GM21360 (cell line): Measurements from ENCODE around the gene VAV2.
"Not testable (repeated sequence)": the region's sequence is repeated elsewhere in the genome, so short reads cannot be mapped to it uniquely, and the experiment has no call there.

ENCODE experiments used
- ATAC-seq: cut with Tn5 transposase; IDR thresholded peaks from one replicate; pipeline ENCODE4 v1.9.1; 2021; ENCODE audit warnings: mild to moderate bottlenecking, moderate library complexity; ENCODE audit not compliant: unreplicated experiment

The VAV2 gene

GRCh38 chr9:133924453-133924852 is 67.7 kb downstream of the VAV2 start:
- no peak for ATAC-seq

DNA sequence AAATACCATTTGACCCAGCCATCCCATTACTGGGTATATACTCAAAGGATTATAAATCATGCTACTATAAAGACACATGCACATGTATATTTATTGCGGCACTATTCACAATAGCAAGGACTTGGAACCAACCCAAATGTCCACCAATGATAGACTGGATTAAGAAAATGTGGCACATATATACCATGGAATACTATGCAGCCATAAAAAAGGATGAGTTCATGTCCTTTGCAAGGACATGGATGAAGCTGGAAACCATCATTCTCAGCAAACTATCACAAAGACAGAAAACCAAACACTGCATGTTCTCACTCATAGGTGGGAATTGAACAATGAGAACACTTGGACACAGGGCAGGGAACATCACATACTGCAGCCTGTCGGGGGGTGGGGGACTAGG is 68.5 kb downstream of the VAV2 start:
- ATAC-seq: not testable (repeated sequence)

GRCh38 chr9:133921866-133922265 is 70.3 kb downstream of the VAV2 start:
- no peak for ATAC-seq

DNA sequence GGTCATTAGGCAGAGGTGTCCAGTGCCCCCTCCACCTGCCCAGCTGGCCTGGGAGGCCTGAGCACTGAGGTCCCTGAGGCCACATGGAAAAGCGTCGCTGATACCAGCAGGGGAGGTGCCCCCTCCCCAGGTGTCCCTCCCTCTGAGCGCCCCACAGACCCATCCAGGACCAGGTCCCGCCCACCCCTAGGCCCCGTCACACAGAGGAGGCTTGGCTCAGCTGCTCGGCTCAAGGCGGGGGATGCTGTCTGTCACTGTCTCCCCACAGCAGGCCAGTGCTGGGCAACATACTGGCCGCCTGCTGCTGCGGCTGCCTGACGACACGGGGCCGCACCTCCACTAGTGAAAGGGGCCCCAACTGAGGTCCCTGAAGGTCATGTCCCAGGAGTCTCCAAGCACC is 71.7 kb downstream of the VAV2 start:
- ATAC-seq: no peak

DNA sequence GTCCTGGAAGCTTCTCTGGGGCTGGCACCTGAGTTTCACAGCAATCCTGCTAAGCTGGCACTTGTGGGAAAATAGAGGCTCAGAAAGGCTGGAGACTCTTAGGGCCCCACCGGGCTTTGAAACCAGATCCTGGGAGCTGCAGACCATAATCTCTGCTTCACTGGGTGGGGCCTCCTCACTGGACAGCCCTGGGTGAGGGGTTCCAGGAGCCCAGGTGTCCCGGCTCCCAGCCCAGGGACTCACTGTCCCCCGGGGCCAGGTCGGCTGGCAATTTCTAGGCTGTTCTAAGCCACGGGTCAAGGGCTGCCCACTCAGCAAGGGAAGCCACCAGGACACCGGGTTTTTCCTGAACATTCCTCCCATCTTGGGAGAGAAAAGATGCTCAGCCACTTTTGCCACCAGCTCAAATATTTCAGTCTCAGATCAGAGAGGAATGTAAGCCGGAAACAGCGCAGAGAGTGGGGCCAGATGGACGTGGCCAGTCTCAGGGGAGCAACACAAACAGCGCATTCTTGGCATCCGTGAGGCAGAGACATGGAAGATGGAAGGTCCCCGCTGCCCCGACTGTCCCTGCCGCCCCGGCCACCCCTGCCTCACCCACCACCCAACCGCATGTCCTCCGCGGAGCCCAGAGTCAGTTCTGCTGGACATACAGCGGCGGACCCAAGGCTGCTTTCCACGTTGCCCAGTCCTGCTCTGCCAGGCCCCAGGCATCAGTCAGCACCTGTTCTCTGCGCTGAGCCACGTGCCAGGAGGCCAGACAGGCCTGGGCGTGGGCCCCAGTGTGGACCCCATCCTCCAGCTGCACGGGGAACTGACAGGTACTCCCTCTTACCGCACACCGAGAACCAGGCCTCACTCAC is 72.6 kb downstream of the VAV2 start:
- ATAC-seq: no peak

- no peak for ATAC-seq
These were observed 73.9 kb downstream of the VAV2 start for GRCh38 chr9:133918111-133918813.

- ATAC-seq: no peak
These were observed 74.7 kb downstream of the VAV2 start for GRCh38 chr9:133917375-133917774.

DNA sequence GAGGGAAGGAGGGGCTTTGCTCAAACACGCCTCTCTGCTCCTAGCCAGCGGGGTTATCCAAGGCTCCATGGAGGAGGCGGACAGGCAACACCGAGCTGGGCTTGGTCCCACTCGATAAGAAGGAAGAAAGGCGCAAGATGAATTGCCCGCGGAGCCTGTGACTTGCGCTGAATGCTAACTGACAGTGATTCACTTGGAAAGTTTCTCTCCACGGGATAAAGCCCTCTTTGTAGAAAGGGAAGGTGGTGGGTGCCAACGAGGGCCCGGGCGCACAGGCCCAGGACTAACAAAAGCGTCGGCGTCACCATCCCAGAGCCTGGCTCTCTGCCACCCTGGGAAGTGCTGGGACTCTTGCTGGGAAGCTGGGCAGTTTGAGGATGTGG is 76.0 kb downstream of the VAV2 start:
- ATAC-seq: no peak

GRCh38 chr9:133915534-133916158 is 76.5 kb downstream of the VAV2 start:
- ATAC-seq: no peak

- ATAC-seq: no peak
These were observed 77.4 kb downstream of the VAV2 start for GRCh38 chr9:133914442-133915342.

DNA sequence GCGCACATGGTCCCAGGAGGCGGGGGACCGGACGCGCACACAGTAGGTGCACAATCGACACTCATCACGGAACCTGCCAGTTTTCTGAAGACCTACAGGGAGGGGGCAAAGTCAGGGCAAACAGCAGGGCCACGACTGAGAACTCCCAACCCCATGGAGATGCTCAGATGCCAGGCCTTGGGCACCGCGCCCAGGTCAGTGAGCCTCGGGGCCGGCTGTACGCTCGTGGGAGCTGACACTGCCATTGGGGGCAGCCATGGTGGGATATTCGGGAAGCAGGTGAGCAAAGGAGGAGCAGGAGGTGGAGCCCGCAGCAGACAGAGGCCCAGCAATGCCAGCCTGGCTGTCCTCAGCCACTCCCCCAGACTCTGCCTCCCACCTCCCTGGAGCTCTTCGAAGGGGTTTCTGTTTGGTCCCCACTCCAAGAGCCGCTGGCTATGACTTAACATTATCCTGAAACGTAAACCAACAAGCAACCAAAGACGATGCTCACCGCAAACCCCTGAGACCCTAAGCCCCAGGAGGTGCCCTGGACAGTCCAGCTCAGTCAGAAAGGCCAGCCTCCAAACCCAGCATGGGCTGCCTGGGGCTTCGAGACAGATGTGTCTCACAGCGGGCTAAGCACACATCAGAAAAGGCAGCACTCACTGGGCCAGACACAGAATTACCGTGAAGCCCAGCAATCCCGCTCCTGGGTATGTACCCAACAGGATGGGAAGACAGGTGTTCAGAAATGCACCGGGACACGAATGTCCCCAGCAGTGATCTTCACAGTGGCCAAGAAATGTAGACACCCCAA is 78.4 kb downstream of the VAV2 start:
- no peak for ATAC-seq

DNA sequence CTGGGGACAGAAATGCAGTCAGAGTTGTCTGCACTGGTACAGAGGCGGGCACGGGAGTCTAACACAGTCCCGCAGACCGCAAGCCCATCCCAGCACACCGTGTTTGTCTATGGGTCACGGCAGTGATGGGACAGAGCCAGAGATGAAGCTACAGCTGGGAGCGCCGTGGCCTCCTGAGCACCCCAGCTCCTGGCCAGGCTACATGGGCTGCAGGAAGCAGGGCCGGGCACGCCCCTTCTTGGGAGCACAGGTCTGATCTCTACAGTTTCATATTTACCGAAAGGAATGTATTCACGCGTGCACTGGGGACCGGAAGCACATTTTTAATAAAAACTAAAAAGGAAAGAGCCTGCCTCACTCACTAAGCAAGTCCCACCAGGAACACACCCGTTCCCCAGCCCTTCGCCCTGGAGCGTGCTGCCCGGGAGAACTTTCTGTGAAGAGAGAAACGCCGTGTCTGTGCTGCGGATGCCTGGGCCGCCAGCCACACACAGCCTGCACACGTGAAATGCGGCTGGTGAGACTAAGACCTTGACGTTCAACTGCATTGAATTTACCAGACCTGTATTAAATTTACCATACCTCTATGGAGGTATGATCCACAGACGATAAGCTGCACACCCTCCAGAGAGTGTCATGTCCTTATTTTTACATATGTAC is 81.1 kb downstream of the VAV2 start:
- no peak for ATAC-seq

DNA sequence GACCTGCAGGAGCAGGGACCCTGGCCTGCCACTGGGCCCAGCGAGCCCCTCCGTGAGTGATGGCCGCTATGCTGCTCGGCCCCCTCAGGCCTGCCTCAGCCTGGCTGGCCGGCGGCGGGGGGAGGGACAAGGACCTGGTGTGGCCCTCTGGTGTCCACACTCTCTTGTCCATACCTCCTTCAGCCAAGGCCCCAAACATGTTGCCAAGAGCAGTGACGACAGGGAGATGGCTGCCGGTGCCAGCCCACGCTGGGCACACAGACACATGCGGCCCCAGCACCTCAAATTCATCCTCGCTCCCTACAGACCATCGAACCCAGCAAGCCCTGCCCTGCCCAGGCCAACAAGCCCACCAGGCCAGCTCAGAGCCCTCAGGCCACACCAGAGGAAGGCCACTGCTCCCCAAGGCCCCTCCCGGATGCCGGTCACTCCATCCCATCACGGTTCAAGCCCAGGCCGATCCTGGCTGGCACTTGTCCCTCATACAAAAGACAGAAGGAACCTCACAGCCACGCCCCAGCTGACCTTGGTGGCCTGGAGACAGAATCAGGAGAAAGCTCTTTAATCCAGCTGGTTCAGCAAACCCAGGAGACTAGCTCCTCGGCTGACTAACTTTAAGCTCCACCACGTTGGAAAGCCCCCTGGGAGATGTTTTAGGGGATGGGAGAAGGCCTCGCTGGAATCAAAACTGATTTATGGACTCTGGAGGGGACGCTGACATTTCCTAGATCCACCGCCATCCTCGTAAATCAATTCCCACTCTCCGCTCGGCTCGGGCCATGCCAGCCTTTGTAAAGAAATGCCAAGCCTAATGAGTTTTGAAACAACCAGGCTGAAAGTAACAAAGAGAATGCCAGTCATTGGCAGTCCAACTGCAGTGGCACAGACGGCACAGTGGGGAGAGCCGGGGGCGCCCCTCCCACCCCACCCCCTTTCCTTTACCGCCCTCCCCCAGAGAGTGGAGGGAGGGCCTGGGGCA is 84.9 kb downstream of the VAV2 start:
- no peak for ATAC-seq

DNA sequence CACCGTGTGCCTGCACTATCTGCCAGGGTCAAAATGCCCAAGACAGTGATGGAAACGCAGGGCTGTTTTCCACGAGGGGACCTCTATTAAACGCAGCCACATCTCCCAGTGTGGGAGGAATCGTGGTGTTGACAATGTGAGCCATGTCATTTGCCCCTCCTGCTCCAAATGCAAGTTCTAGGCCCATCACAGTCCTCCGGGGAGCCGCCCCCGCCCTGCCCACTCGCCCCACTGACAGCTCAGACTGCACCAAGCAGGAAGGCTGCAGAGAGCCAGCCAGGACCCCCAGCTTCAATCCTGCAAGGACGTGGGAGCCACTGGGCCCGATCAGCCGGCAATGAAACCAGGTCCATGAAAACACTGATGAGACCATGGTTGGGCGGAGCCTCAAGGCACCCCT is 85.9 kb downstream of the VAV2 start:
- ATAC-seq: no peak

GRCh38 chr9:133905493-133905892 is 86.6 kb downstream of the VAV2 start:
- ATAC-seq: no peak

GRCh38 chr9:133904346-133905090 is 87.6 kb downstream of the VAV2 start:
- ATAC-seq: no peak

DNA sequence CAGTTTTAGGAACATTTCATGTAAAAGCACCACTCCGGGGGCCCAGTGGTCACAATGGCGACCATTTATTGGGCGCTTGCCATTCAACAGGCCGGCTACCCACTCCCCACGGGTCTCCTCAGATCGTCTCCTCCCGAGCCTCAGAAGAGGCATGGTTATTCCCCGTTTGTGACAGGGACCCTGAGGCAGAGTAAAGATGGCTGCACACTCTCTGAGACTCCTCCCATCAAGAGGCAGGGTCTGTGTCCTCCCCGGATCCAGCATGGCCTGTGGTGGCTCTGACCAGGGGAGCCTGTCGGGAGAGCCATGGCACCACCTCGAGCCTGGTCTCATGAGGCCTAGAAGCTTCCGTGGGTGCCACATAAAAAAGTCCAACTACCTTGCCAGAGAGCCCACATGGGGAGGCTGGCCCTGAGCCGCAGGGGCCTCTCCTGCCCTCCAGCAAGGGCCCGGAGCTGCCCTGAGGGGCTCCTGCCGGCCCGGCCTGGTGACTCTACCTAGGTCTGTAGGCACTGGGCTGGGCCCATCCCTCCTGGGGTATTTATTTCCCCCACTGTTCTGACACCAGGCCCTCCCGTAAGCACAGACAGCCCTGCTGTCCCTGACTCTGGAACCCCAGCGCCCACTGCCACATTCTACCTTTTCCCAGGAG is 90.8 kb downstream of the VAV2 start:
- no peak for ATAC-seq
